Hepatocyte (in vitro differentiated cells): ENCODE results near the gene CORO6. TPM values are rescaled to one million over a fixed set of nuclear protein-coding genes. Genes with fewer than 3 reads are reported as not detected.
A peak's percentile ranks its signal among the peaks of the same experiment; 100 is the strongest.

Source experiments
- DNase-seq: peaks from one replicate; pipeline ENCODE4 v3.0.0-alpha.2; 2016; ENCODE audit warnings: low spot score
- H2AFZ ChIP-seq: fragments of 200-600 bp; sonication (generic); 2 replicates; pipeline ENCODE4 v1.6.0; 2016; ENCODE audit warnings: antibody characterized with exemption, mild to moderate bottlenecking
- H3K27ac ChIP-seq: fragments of 200-600 bp; sonication (generic); 2 replicates; pipeline ENCODE4 v1.5.1; 2016; ENCODE audit warnings: mild to moderate bottlenecking
- H3K27me3 ChIP-seq: fragments of 200-600 bp; sonication (generic); 2 replicates; pipeline ENCODE4 v1.6.1; 2016
- H3K36me3 ChIP-seq: fragments of 200-600 bp; sonication (generic); replicated peaks from 2 replicates; pipeline ENCODE4 v1.5.1; 2016; ENCODE audit warnings: low read depth; ENCODE audit not compliant: insufficient read depth
- H3K4me1 ChIP-seq: fragments of 200-600 bp; sonication (generic); 2 replicates; pipeline ENCODE4 v1.5.1; 2016; ENCODE audit warnings: mild to moderate bottlenecking, moderate library complexity; ENCODE audit not compliant: insufficient read depth
- H3K4me2 ChIP-seq: fragments of 200-600 bp; sonication (generic); 2 replicates; pipeline ENCODE4 v1.6.0; 2016
- H3K4me3 ChIP-seq: fragments of 200-600 bp; sonication (generic); 2 replicates; pipeline ENCODE4 v1.5.1; 2016; ENCODE audit warnings: mild to moderate bottlenecking
- H3K79me2 ChIP-seq: fragments of 200-600 bp; sonication (generic); 2 replicates; pipeline ENCODE4 v1.6.0; 2017; ENCODE audit warnings: mild to moderate bottlenecking
- H3K9me2 ChIP-seq: fragments of 200-600 bp; sonication (generic); replicated peaks from 2 replicates; pipeline ENCODE4 v1.6.0; 2017; ENCODE audit warnings: mild to moderate bottlenecking; ENCODE audit not compliant: insufficient read depth
- H3K9me3 ChIP-seq: fragments of 200-600 bp; sonication (generic); 2 replicates; pipeline ENCODE4 v1.5.1; 2016; ENCODE audit warnings: low read depth, mild to moderate bottlenecking
- H4K20me1 ChIP-seq: fragments of 200-600 bp; sonication (generic); 2 replicates; pipeline ENCODE4 v1.6.0; 2016; ENCODE audit warnings: mild to moderate bottlenecking; ENCODE audit not compliant: insufficient read depth, poor library complexity, severe bottlenecking
- CTCF ChIP-seq: fragments of 200-600 bp; sonication (generic); IDR thresholded peaks from 2 replicates; pipeline ENCODE4 v1.5.1; 2016; ENCODE audit warnings: antibody characterized with exemption, mild to moderate bottlenecking; ENCODE audit not compliant: poor library complexity
- EZH2 ChIP-seq: fragments of 200-600 bp; sonication (generic); IDR thresholded peaks from 2 replicates; pipeline ENCODE4 v1.6.1; 2016; ENCODE audit warnings: antibody characterized with exemption, mild to moderate bottlenecking, borderline replicate concordance
- EZH2phosphoT487 ChIP-seq: fragments of 200-600 bp; sonication (generic); IDR thresholded peaks from one replicate; pipeline ENCODE4 v1.6.1; 2018; ENCODE audit warnings: antibody characterized with exemption, mild to moderate bottlenecking, low read depth, moderate library complexity; ENCODE audit not compliant: unreplicated experiment, severe bottlenecking
- WGBS: methylation state at CpG from one replicate; pipeline ENCODE4 v1.1.6; 2016; ENCODE audit warnings: low lambda C conversion rate; ENCODE audit errors: missing lambda C conversion rate; 5-methylcytosine and 5-hydroxymethylcytosine counted together
- polyA plus RNA-seq: library from polyadenylated mRNA; unstranded; fragments of >200 nt; fragmentation: Nextera tagmentation; extraction: Ambion mirVana; gene quantifications from 2 replicates; pipeline ENCODE4 v1.2.1, GENCODE V29; 2016
- total RNA-seq: library from RNA; depleted of rRNA; stranded (reverse); fragments of >200 nt; gene quantifications from 2 replicates; pipeline ENCODE4 v1.2.3, GENCODE V29; 2014

CORO6 gene
- total and polyA plus RNA-seq, 2 experiments from 2014 or later: 0.83 to 1.9 TPM

- no peak overlapping the region for H2AFZ ChIP-seq
- no peaks in the 10 kb centered on the region for H3K9me2 ChIP-seq
- H4K20me1 ChIP-seq: peaks cover 12% of the 10 kb centered on the region
- peak; percentile 88 for DNase-seq
- WGBS: 74% methylated on average over 15 of the region's 15 CpGs
- peaks cover 4% of the 10 kb centered on the region for H3K4me1 ChIP-seq
- no peaks in the 10 kb centered on the region for H3K9me3 ChIP-seq
- no peak overlapping the region for H3K4me3 ChIP-seq
- no peaks in the 10 kb centered on the region for H3K27me3 ChIP-seq
- no peak overlapping the region for H3K4me2 ChIP-seq
- TF ChIP-seq EZH2 (no peak), CTCF (peak; percentile 82)
- H3K27ac ChIP-seq: no peak overlapping the region
- H3K79me2 ChIP-seq: peaks cover 17% of the 10 kb centered on the region
- no peaks in the 10 kb centered on the region for H3K36me3 ChIP-seq
These were observed 42.6 kb downstream of the CORO6 start for GRCh38 chr17:29579866-29580771.

GRCh38 chr17:29578626-29579485 lies 43.9 kb downstream of the CORO6 start:
- no peak overlapping the region for H2AFZ ChIP-seq
- H3K4me2 ChIP-seq: no peak overlapping the region
- no peaks in the 10 kb centered on the region for H3K36me3 ChIP-seq
- peaks cover 6% of the 10 kb centered on the region for H3K79me2 ChIP-seq
- DNase-seq: no peak
- peaks cover 11% of the 10 kb centered on the region for H3K4me1 ChIP-seq
- H3K27me3 ChIP-seq: no peaks in the 10 kb centered on the region
- H3K9me3 ChIP-seq: no peaks in the 10 kb centered on the region
- 99% methylated on average over 14 of the region's 14 CpGs for WGBS
- TF ChIP-seq CTCF (no peak), EZH2phosphoT487 (no peak), EZH2 (no peak)
- H3K9me2 ChIP-seq: no peaks in the 10 kb centered on the region
- peaks cover 4% of the 10 kb centered on the region for H4K20me1 ChIP-seq
- H3K27ac ChIP-seq: no peak overlapping the region
- no peak overlapping the region for H3K4me3 ChIP-seq

- H3K27ac ChIP-seq: no peak overlapping the region
- TF ChIP-seq EZH2phosphoT487 (no peak), EZH2 (no peak), CTCF (no peak)
- H3K9me2 ChIP-seq: no peaks in the 10 kb centered on the region
- H2AFZ ChIP-seq: no peak overlapping the region
- H3K36me3 ChIP-seq: no peaks in the 10 kb centered on the region
- H3K4me2 ChIP-seq: no peak overlapping the region
- H3K4me3 ChIP-seq: no peak overlapping the region
- H3K4me1 ChIP-seq: peaks cover 12% of the 10 kb centered on the region
- H4K20me1 ChIP-seq: no peaks in the 10 kb centered on the region
- DNase-seq: no peak
- peaks cover 4% of the 10 kb centered on the region for H3K79me2 ChIP-seq
- no peaks in the 10 kb centered on the region for H3K27me3 ChIP-seq
- 93% methylated on average over 22 of the region's 22 CpGs for WGBS
- H3K9me3 ChIP-seq: no peaks in the 10 kb centered on the region
These were observed 45.1 kb downstream of the CORO6 start for GRCh38 chr17:29577385-29578211.
